GM12872 (cell line): Measurements from ENCODE around the gene FHIT.

Experiments used
- TF ChIP-seq, protein P1 (sequence below): IDR thresholded peaks from 3 replicates; pipeline ENCODE4 v1.5.1; 2011; ENCODE audit warnings: low read depth, mild to moderate bottlenecking, low read length, moderate library complexity; ENCODE audit not compliant: insufficient read depth

FHIT gene

GRCh38 chr3:59790241-59790640 is 1461.0 kb downstream of the FHIT start:
- TF ChIP-seq, protein P1, sequence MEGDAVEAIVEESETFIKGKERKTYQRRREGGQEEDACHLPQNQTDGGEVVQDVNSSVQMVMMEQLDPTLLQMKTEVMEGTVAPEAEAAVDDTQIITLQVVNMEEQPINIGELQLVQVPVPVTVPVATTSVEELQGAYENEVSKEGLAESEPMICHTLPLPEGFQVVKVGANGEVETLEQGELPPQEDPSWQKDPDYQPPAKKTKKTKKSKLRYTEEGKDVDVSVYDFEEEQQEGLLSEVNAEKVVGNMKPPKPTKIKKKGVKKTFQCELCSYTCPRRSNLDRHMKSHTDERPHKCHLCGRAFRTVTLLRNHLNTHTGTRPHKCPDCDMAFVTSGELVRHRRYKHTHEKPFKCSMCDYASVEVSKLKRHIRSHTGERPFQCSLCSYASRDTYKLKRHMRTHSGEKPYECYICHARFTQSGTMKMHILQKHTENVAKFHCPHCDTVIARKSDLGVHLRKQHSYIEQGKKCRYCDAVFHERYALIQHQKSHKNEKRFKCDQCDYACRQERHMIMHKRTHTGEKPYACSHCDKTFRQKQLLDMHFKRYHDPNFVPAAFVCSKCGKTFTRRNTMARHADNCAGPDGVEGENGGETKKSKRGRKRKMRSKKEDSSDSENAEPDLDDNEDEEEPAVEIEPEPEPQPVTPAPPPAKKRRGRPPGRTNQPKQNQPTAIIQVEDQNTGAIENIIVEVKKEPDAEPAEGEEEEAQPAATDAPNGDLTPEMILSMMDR = no peak

GRCh38 chr3:59788801-59789200 is 1462.5 kb downstream of the FHIT start:
- TF ChIP-seq, protein P1 = no peak

- TF ChIP-seq, protein P1 = no peak
These were observed 1463.1 kb downstream of the FHIT start for GRCh38 chr3:59788133-59788532.

DNA sequence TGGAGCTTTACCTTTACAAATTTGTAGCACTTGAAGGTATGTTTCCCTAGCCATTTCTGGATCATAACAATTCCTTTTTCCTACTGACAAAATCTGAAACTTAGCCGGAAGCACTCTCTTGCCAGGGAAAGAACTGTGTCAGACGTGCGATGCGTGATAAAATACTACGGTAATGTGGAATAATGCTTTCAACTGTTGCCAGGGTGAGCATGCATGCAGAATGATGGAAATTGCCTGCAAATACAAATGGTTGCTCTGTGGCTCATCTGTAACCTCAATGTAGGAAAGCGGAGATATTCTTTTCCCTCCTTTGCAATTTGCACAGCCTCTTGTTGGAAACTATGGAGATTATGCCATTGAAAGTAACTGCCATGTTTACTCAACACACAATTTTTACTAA is 1464.9 kb downstream of the FHIT start:
- TF ChIP-seq, protein P1 = no peak

GRCh38 chr3:59784164-59784563 is 1467.1 kb downstream of the FHIT start:
- TF ChIP-seq, protein P1 = no peak

DNA sequence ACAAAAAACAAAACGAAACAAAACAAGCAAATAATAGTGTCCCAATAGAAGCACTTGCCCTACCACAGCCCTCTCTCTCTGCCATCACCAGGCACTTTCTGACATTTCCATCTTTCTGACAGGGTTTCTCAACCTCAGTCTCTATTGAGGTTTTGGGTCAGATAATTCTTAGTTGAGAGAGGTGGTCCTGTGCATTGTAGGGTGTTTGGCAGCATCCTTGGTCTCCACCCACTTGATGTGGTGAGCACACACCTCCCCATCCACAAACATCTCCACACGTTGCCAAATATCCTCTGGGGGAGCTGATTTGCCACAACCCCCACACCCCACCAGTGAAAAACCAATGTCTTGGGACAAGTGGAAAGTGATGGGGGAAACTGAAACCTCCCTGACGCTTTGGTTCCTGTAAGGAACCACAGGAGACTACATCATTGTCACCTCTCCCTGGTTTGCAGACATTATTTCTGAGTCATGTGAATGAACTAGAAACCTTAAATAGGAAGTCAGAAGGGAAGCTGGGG is 1467.7 kb downstream of the FHIT start:
- TF ChIP-seq, protein P1 = no peak

DNA sequence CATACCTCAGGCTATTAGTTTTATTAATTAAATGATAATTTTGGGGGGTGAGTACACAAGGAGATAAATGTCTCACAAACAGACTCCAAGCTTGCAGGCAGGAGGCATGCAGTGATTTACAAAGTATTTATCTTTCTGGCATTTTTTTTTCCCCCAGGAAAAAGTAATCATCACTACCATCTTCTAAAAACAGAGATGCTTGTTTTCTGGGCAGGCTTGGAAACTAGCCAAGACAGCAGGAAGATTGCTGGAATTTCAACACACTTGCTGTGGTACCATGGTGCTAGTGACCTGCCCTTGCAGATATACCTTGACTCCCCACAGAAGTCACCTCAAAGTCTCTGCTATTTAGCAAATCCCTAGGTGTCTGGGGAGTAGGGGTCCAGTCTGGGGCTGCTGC is 1468.6 kb downstream of the FHIT start:
- TF ChIP-seq, protein P1 = no peak
